Embryonic facial prominence (tissue), 1 donor: ENCODE results near the gene IAPP.
"Not testable (repeated sequence)": the region's sequence is repeated elsewhere in the genome, so short reads cannot be mapped to it uniquely, and the experiment has no call there.

Experiments used
- DNase-seq: peaks from one replicate; pipeline ENCODE4 v3.0.0-alpha.2; 2016; ENCODE audit errors: extremely low spot score

The IAPP gene

DNA sequence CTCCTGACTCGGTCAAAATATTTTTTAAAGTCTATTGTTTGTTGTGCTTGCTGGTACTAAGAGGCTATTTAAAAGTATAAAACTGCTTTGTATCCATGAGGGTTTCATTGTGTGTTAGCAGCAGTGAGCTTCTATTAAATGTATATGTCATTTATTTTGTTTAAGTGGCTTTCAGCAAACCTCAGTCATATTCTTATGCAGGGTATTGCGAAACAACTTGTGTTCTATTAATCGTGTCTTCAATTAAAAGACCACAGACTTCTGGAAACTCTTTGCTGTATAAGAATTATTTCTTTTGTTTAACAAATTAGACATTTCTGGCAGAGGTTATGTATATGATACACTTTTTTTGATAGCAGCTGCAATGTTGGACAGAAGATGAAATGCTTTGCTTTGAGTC, 6.5 kb downstream of the IAPP start:
- no peak for DNase-seq

DNA sequence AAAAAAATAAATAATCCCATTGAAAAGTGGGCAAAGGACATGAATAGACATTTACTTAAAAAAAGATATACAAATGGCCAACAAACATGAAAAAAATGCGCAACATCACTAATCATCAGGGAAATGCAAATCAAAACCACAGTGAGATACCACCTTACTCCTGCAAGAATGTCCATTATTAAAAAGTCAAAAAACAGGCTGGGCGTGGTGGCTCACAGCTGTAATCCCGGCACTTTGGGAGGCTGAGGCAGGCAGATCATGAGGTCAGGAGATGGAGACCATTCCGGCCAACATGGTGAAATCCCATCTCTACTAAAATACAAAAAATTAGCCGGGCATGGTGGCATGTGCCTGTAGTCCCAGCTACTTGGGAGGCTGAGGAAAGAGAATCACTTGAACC, 8.6 kb downstream of the IAPP start:
- not testable (repeated sequence) for DNase-seq

DNA sequence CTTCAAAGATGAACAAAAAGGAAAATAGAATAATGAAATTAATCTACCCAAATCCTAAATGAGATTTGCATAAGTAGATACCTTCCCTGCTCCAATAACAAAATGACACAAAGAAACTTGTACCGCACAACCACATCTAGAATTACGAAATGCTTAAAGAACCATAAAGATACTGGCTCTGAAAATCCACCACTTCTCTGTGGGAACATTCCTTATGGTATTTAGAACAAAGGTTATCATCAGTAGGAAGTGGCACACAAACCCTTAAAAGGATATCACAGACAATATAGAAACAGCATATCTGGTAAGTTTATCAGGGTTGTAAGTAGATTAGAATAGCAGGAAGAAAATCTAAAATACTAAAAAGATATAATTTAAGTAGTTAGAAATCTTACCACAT, 11.6 kb downstream of the IAPP start:
- DNase-seq = no peak

DNA sequence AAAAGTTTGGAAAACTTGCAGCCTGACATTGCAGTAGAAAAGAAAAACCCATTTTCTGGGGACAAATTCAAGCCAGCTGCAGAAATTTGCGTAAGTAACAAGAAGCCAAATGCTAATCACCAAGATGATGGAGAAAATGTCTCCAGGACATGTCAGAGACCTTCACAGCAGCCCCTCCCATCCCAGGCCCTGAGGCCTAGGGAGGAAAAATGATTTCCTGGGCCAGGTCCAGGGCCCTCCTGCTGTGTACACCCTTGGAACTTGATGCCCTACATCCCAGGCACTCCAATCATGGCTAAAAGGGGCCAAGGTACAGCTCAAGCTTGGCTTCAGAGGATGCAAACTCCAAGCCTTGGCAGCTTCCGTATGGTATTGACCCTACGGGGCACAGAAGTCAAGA, 14.5 kb downstream of the IAPP start:
- DNase-seq = no peak

DNA sequence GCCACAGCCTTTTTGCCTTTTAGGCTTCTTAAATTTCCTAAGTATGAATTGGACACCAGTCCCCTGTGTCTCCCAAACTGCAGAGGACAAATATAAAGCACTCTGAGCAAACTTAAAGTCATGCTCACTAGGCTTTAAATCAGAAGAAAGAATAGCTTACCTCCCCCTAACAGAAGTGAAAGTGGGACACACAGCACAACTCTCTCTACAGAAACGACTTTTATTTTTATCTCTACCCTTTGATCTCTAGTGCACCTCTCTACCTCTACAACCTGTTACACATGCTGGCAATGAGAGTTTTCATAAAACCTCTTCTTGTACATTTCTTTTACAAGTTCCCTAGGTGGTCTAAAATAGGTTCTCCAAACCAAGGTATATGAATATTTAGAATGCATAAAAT, 19.7 kb downstream of the IAPP start:
- no peak for DNase-seq

DNA sequence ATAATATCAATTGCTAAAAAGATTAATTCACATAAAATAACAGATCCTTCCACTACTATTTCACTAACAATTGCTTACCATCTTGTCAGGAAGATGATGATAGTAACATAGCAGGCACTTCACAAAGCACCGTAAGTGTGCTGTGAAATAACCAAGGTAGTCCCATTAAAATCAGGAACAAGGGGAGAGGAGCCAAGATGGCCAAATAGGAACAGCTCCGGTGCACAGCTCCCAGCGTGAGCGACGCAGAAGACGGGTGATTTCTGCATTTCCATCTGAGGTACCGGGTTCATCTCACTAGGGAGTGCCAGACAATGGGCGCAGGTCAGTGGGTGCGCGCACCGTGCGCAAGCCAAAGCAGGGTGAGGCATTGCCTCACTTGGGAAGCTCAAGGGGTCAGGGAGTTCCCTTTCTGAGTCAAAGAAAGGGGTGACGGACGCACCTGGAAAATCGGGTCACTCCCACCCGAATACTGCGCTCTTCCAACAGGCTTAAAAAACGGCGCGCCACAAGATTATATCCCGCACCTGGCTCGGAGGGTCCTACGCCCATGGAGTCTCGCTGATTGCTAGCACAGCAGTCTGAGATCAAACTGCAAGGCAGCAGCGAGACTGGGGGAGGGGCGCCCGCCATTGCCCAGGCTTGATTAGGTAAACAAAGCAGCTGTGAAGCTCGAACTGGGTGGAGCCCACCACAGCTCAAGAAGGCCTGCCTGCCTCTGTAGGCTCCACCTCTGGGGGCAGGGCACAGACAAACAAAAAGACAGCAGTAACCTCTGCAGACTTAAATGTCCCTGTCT, 22.3 kb downstream of the IAPP start:
- DNase-seq = not testable (repeated sequence)

DNA sequence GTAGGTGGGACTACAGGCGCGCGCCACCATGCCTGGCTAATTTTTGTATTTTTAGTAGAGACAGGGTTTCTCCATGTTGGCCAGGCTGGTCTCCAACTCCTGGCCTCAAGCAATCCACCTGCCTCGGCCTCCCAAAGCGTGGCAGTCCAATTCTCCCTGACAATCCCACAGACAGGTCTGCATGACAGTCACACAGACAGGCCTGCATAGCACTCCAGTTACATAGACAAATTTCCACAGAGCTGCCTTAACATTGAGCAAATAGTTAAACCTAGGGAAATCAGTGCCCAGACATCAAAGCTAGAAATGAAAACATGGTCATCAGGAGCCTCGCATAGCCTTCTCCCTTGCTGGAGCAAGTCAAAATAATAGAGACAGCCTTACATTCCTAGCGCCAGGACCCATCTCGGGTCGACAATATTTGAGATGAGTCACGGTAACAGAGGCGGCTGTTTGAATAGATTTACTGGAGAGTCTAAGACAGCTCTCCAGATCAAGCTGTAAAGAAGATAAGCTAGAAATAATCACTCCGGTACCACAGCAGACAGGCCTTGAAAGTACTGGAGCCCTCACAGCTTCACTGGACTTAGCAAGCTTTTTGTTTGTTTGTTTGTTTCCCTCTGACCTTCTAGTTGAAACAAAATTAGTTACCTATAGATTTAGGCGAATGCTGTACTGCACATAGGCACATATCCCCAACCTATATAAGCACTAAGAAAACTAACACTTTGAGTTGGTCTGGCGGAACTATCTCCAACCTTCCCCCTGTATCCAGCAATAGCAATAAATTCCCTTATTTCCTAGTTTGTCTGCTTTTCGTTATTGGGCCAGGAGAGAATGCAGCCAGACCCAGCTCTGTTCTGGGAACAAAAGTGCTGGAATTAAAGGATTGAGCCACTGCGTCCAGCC, 40.9 kb downstream of the IAPP start:
- no peak for DNase-seq

DNA sequence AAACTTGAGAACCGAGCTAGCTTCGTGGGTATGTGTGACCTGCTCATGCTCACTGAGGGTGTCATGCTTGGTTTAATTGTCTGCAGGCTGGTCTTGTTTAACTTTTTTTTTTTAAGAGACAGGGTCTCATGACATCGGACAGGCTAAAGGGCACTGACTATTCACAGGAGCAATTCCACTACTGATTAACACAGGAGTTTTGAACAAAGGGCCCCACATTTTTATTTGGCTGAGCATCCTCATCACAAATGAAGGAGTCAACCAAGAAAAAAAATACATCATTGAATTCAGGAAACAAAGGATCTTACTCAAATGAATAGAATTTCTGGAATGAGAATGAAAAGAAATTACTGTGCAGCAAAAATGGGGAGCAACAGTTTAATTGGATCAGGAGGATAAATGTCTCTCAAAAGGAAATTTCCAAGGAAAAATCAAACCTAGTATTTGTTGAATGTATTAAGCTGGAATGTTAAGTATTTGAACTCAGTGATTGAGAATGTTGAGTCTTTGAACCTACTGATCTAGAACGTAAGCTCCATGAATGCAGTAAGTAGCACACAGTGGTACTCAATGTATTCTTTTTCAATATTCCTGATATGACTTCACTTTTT, 43.9 kb downstream of the IAPP start:
- DNase-seq = no peak

DNA sequence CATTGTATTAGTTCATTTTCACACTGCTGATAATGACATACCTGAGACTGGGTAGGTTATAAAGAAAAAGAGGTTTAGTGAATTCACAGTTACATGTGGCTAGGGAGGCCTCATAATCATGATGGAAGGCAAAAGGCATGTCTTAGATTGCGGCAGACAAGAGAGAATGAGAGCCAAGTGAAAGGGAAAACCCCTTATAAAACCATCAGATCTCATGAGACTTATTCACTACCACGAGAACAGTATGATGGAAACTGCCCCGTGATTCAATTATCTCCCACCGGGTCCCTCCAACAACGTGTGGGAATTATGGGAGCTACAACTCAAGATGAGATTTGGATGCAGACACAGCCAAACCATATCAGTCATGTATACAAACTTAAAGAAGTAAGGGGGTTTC, 45.7 kb downstream of the IAPP start:
- DNase-seq = not testable (repeated sequence)

DNA sequence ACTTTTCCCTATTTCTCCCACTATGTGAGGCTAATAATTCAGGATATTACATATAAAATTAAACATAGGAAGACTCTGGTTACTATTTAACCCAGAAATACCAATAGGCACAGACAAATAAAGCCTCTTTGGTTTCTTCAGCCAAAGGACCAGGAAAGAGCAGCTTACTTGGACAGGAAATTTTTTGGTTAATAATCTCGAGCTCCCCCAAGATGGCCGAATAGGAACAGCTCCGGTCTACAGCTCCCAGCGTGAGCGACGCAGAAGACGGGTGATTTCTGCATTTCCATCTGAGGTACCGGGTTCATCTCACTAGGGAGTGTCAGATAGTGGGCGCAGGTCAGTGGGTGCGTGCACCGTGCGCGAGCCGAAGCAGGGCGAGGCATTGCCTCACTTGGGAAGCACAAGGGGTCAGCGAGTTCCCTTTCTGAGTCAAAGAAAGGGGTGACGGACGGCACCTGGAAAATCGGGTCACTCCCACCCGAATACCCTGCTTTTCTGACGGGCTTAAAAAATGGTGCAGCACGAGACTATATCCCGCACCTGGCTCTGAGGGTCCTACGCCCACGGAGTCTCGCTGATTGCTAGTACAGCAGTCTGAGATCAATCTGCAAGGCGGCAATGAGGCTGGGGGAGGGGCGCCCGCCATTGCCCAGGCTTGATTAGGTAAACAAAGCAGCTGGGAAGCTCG, 46.5 kb downstream of the IAPP start:
- not testable (repeated sequence) for DNase-seq

DNA sequence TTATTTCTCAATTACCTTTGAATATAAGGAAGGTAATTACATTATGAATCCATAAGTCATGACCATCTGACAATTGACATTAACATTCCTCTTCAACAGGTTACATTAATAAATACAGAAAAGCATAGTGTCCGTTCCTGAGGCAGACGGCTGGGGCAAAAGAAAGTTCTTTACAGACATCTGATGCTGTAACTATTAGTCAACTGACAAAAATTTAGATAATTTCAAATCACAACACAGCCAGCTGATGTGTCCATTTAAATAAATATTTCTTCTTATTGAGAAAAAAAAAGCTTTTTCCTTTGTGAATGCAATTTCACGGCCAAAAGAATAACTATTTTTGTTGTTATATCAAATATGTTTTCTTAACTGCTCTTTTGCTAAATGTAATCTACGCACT, 55.5 kb downstream of the IAPP start:
- no peak for DNase-seq
